Measurements from ENCODE around the gene GREM1. TPM values are rescaled to one million over a fixed set of nuclear protein-coding genes. Genes with fewer than 3 reads are reported as not detected.

Gene GREM1
- total and polyA plus RNA-seq, 2 of the 8 experiments (the other 6 are each of a cell fraction or from before 2014, with no cell fraction given) = 0.12 to 1.1 TPM

DNA sequence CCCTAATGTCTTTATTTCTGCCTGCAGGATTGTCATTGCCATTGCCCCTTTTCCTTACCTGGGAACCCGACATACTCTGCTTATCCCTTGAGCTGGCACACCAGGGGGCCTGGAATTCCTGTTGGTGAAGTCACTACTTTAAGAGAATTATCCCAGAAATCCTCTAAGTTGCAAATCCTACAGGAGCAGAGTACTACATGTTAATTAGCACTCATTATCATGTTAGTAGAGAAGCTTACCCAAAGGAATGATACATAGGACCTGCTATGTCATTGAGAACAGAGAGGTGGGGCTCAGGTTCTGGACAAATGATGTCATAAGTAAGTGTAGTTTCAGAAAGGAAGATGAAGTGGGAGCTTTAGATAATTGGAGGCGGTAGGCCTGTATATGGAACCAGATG, 48.9 kb upstream of the GREM1 start (continued):
- TF ChIP-seq, protein P1, sequence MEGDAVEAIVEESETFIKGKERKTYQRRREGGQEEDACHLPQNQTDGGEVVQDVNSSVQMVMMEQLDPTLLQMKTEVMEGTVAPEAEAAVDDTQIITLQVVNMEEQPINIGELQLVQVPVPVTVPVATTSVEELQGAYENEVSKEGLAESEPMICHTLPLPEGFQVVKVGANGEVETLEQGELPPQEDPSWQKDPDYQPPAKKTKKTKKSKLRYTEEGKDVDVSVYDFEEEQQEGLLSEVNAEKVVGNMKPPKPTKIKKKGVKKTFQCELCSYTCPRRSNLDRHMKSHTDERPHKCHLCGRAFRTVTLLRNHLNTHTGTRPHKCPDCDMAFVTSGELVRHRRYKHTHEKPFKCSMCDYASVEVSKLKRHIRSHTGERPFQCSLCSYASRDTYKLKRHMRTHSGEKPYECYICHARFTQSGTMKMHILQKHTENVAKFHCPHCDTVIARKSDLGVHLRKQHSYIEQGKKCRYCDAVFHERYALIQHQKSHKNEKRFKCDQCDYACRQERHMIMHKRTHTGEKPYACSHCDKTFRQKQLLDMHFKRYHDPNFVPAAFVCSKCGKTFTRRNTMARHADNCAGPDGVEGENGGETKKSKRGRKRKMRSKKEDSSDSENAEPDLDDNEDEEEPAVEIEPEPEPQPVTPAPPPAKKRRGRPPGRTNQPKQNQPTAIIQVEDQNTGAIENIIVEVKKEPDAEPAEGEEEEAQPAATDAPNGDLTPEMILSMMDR (IDR thresholded peaks at IDR 0.05; ENCODE audit: control extremely low read depth in 1 of 3, insufficient read depth in 1 of 3, low read depth in 1 of 3, low read length in 3 of 3) = no peak
- TF ChIP-seq KDM5A (IDR thresholded peaks at IDR 0.05; ENCODE audit: low read length) (no peak), SRF (IDR thresholded peaks at IDR 0.05; ENCODE audit: low read depth, low read length) (no peak), CHD1 (IDR thresholded peaks at IDR 0.05; ENCODE audit: low read depth, low read length) (no peak), RNF2 (IDR thresholded peaks at IDR 0.05; ENCODE audit: borderline replicate concordance, low read depth, low read length, missing control alignments, poor library complexity, severe bottlenecking) (no peak), YY1 (IDR thresholded peaks at IDR 0.05; ENCODE audit: low read depth, low read length) (no peak), SUZ12 (IDR thresholded peaks at IDR 0.05; ENCODE audit: low read length) (no peak), CREB1 (IDR thresholded peaks at IDR 0.05) (peak; percentile 79), MAFK (IDR thresholded peaks at IDR 0.05; ENCODE audit: low read depth, low read length) (no peak), SAP30 (IDR thresholded peaks at IDR 0.05; ENCODE audit: insufficient read depth, insufficient replicate concordance, low read length) (no peak), NRF1 (IDR thresholded peaks at IDR 0.05; ENCODE audit: low read depth, low read length) (no peak)

Data from H1 (cell line).